ENCODE measurements around the gene C1D.

DNA sequence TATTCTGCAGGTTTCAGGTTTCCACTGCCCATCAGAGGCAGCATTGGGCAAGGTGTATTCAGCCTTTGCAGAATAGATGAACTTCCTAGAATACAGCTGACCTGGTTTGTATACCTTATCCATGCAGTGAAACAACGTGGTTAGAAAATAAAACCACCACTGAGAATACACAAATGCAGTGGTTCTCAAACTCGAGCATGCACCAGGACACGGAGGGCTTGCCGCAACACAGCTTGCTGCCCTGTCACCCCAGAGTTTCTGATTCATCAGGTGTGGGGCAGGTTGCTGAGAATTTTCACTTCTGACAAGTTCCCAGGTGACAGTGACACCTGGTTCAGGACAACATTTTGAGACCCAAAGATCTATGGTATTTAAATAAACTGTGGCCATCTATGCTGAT, 23.4 kb upstream of the C1D start:
- TF ChIP-seq CTCF (IDR thresholded peaks at IDR 0.05): no peak
- no peak for TF ChIP-seq POLR2A (IDR thresholded peaks at IDR 0.05)
